NCI-H1436 treated with DMSO at 0.1 percent for 48 hours (cell line): Measurements from ENCODE around the gene LAMP1.
"Not testable (repeated sequence)": the region's sequence is repeated elsewhere in the genome, so short reads cannot be mapped to it uniquely, and the experiment has no call there.

ENCODE experiments used
- DNase-seq: peaks from one replicate; lab custom pipeline; 2025; lab: John Stamatoyannopoulos, UW

The LAMP1 gene

DNA sequence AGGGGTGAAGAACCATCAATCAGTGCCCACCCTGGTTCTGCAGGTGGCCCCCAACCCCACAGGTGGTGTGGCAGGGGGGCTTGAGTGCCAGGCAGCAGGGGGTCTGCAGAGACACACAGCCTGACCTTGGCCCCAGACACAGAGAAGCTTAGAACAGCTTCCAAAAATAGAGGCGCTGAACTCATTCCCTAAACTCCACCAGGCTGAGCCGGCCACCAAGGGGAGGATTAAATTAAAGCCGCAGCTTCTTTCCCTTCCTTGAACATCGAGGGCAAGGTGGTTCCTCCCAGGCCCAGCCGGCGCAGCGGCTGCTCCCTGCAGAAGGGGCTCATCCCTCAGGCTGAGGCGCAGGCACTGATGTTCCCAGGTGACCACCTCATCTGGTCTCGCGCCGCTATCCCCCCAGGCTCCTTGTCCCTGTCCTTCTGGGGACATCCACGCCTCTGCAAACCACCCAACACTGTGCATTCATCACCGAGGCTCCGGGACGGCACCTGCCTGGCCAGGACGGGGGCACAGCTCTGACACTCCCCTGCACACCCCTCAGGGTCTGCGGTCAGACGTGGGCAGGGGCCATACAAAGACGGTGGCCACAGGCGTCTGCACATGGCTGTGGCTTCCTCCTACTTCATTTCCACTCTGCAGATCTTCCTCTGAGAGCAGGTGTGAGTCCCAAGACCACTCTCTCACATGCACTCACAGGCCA, 30.9 kb downstream of the LAMP1 start:
- DNase-seq, result no peak

DNA sequence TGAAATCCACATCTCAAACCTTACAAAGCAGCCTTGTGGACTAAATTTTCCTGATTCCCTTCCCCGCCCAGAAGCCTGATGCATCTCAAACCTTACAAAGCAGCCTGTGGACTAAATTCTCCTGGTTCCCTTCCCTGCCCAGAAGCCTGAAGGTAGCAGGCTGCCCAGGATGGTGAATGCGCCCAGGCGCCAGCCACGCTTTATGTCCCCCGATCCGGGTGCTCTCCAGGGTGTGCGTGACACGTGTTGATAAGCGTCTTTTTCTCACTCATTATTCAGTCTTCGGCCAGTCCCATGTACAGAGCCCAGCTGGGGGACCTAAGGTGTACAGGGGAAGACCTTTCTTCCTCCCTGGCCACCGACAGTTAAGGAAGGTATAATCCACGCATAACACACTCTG, 31.8 kb downstream of the LAMP1 start:
- DNase-seq, result no peak

DNA sequence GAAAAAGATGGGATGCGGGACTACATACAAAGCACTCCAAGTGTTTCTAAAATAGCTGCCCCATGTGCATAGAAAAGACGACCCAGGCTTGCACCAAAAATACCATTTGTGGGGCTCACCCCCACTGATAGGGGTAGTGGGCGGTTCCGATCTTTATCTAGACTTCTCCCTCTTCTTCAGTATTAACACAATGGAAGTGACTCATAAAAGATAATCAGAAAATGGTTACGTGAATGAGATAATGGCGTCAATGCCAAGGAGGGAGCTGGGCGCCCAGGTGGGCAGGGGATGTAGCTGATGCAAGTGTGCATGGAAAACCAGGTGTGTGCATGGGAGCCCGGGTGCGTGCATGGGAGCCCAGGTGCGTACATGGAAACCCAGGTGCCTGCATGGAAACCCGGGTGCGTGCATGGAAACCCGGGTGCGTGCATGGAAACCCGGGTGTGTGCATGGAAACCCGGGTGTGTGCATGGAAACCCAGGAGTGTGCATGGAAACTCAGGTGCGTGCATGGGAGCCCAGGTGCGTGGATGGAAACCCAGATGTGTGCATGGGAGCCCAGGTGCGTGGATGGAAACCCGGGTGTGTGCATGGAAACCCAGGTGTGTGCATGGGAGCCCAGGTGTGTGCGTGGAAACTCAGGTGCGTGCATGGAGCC, 32.7 kb downstream of the LAMP1 start:
- DNase-seq, result no peak

DNA sequence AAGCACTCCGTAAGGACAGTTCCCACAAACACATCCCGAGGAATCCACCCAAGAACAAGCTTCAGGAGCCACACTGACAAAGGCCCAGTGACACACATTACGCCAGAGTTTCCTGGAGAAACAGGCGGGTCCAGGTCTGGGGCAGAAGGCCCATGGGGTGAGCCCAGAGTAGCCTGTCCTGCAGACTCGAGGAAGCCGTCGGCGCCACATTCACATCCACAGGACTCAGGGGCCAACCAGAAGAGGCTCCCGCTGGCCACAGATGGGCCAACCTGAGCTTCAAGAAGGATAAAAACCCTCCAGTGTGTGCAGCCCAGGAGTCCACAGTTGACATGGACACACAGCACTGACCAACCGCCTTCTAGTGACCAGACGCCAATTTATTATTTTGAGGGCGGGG, 35.6 kb downstream of the LAMP1 start:
- no peak for DNase-seq

DNA sequence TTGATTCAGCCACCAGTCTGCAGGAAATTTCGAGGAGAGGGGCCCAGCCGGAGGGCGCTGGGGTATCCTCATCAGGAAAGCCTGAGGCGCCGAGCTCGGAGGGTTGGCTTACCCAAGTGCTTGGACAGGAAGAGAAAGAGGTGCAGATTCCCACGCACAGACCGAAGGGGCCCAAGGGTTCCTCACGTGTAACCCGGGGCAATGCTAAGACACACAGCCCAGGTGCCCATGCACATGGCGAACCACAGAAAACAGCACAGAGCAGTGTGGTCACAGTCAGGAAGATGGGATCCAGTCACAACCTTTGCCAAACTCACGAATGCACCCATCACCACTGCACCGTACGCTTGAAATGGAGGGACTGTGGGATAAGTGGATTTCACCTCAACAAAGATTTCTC, 36.0 kb downstream of the LAMP1 start:
- DNase-seq, result no peak

DNA sequence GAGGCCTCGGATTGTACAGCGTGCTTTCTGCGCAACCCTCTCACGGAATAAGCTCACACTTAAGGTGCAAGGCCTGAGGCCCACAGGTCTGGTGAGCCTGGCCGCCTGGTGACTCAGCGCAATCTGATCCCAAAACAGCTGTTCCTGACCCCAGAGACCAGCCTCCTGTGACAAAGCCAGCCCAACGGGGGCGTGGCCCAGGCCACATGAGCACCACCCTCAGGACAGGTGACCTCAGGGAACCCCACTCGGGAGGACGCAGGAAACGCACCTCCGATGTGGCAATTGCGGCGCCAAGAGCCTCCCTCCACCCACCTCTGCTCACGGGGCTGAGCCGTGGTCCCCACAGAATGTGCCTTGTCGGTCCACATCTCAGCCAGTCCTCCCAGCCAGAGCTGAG, 40.5 kb downstream of the LAMP1 start:
- no peak for DNase-seq

DNA sequence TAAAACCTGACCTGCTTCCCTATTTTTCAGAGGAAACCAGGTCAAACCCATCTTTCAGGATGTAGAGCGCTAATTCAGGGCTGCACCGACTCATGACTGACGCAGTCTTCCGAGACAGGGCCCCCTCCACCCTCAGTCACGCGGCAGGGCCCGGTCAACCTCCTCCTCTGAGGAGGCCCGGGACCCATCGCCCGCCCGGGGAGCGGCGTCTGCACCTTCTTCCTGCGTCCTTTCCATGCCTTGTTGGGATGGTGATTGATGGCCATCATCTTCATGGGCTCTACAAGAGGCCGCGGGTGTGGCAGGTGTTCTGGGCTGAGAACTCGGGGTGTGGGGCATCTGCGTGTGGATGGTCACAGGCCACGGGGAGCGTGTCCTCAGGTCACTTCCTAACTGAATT, 40.9 kb downstream of the LAMP1 start:
- no peak for DNase-seq

DNA sequence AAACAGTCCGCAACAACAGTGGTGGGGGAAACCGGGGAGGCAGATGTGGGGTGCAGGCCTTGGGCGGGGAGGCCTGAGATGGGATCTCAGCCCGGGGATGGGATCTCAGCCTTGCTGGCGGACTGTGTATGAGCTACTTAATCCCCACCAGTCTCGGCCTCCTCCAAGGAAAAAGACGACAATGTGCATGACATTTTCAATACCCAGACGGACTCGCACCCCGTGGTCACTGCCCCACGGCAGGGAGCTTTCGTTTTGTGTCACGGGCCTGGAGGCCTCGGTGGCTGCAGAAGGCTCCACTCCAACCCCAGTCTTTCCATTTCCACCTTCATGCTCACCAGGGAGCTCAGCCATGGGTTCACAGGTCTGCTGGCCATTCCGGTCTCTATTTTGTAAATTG, 41.4 kb downstream of the LAMP1 start:
- DNase-seq, result no peak

DNA sequence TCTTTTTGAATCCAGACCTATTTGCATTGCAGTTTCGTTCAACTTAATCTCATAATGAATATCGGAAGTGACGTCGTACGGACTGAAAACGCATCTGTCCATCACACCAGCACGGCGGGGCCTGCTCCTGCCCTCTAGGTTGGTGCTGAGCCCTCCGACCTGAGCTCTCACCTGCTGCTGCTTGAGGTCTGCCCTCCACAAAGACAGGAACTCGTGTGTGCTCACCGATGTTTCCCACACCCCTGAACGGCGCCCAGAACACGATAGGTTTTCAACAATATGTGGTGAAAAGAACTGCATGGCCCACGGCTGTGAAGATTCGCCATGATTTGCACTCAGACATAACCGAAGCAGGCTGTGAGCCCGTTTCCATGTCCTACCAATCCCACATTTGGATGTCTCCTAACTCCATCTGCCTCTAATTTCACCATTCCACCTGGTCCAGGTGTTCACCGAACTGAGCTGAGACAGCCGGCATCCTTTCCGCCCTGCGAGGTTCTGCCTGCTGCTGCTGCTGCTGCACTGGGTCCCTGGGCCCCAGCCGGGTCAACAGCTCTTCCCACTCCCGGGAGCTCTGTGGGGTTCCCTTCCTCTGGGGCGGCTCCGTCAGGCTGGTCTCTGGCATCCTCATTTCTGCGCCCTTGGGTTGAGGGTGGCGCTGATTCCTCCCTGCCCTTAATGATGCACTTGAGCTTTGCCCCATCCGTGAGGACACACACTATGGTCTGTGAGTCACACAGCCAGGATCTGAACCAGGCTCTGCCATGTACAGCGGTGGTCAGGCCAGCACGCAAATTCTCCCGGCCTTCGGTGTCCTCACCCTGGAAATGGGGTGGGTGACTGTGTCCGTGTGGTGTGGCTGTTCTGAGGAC, 46.0 kb downstream of the LAMP1 start:
- DNase-seq, result no peak

DNA sequence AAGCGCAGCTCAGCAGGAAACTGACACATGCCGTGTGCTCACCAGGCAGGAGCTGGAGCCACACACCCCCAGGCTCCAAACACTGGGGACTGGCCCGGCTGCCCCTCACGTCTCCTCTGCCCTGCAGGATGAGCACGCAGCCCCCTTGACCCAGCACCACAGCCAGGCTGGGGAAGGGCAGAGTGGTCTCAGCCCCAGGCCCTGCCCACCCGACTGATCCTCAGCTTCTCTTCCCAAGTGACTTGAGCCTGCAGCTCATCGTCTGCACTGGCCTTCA, 46.6 kb downstream of the LAMP1 start:
- DNase-seq, result no peak

DNA sequence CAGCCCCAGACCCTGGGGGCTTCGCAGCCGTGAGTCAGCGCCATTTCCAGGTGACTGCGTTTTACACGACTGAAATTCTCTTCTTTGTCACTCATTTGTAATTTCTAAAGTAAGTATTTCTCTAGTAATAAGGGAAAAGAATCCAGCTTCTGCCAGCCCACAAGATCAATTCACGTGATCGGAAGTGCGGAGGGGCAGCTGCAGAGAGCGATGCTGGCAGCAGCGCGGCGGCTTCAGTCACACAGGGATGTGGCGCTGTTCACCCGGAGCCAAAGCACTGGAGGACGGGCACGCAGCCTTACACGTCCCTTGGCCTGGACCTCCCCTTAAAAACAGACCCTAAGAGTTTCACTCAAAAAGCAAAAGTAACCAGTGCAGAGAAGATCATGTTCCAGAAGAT, 48.4 kb downstream of the LAMP1 start:
- DNase-seq, result no peak

DNA sequence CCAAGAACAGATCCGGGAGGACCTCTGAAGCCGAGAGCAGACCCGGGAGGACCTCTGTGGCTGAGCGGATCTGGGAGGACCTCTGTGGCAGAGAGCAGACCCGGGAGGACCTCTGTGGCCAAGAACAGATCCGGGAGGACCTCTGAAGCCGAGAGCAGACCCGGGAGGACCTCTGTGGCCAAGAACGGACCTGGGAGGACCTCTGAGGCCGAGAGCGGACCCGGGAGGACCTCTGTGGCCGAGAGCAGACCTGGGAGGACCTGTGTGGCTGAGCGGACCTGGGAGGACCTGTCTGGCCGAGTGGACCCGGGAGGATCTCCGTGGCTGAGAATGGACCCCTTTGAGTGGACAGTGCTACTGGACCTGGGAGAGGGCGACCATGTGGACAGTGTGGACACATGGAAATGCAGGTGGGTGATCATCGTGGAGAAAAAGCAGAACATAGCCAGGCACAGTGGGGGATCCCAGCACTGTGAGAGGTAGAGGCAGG, 50.7 kb downstream of the LAMP1 start:
- not testable (repeated sequence) for DNase-seq

DNA sequence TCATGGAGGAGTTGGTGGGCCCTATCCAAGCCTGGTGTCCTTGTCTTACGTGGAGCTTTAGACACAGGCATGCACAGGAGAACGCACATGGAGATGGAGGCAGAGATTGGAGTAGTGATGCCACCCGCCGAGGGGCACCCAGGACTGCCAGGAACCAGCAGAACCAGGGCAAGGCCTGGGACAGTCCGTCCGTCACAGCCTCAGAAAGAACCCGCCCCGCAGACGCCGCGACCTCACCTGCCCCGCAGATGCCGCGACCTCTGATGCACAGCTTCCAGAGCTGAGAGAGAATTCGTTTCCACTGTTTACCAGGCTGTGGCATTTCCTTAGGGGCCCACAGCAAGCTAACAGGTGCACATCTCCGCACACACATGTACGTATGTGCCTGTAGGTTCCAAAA, 51.6 kb downstream of the LAMP1 start:
- no peak for DNase-seq

DNA sequence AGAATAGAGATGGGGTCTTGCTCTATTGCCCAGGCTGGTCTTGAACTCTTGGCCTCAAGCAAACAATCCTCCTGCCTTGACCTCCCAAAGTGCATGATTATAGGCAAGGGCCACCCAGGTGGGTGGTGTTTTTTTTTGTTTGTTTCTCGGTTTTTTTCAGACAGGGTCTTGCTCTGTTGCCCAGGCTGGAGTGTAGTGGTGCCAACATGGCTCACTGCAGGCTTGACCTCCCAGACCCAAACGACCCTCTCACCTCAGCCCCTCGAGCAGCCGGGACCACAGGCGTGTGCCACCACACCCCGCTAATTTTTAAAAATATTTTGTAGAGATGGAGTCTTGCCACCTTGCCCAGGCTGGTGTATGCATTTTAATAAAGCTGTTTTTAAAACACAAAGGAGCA, 52.0 kb downstream of the LAMP1 start:
- DNase-seq, result no peak

DNA sequence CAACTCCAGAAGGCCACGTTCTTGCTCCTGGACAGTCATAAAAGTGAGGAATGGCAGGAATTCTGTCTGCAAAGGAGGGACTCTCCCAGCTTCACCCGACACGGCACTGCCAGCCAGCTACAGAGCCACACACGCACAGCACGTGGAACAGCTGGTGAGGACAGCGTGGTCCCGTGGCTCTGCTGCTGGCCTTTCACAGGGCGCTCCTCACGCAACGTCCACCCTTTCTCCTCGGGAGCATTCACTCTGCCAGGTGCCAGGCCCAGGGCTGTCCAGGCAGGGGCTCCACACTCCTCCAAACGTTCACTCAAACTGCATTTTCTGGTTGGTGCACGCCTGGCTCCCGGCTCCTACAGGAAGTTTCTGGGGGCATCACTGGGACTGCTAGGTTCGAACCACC, 52.5 kb downstream of the LAMP1 start:
- no peak for DNase-seq

DNA sequence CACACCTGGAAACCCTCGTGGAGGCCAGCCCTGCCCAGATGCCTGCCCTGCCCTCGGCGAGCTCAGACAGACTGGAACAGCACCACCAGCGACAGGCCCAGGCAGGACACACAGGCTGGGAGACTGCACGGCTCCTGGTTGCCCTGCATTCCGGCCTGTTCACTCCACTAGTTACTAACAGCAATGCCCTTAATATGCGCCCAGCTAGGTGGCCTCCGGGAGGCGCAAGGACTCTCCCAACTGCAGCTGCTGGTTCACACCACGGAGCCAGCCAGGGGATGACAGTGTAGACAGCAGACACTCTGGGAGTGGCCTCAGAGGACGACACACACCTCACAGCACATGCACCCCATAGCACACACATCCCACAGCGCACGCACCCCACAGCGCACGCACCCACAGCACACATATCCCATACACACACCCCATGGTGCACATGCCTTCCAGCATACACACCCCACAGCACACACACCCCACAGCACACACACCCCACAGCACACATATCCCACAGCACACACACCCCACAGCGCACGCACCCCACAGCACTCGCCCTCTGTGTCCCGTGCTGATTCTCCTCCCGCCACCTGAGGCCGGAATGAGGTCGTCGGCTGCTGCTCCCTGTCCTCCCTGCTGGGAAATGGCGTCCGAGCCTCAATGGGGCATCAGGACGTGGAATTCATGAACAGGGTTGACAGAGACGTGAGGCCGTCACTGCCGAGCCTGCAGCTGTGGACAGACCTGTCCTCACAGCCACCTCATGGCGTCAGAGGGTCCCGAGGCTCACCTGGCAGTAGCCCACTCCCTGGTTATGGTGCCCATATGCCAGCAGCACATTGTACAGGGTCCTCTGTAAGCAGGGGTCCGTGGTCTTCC, 53.3 kb downstream of the LAMP1 start:
- no peak for DNase-seq

DNA sequence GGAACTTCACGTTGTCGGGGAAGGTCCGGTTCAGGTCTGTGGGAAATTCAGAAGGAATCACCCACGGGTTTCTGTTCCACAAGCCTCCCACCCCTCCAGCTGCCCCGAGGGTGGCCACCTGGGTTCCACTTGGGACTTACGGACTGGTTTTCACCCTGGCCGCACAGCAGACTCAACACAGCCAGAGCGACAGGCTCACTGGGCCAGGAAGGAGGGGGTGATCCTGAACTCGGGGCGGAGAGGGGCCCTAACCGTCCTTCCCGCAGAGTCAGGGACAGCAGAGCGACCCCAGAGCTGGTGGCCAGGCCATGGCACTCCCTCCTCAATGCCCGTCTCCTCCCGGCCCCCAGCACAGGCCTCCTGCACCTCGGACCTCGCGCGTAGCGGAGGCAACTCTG, 53.9 kb downstream of the LAMP1 start:
- no peak for DNase-seq

DNA sequence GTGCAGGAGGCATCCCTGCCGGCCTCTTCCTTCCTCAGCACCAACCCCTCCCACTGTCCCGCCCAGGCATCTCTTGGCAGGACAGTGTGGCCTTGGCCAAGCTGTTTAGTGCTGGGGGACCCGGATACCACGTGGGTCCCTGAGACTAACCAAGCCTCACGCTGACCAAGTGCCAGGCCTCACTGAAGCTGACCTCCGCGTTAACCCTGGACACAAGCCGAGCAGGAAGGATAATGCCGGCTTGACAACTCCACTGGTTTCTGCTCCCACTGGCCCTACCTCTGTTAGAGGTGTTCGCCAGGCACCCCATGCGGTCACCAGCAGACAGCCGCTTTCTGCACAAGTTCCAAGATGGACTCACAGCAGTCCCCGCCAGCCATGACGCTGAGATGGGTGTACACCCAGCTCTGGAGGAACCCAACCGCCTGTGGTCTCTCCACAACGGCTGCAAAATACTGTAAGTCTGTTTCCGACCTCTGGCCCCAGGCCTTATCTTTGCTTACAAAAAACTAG, 54.5 kb downstream of the LAMP1 start:
- DNase-seq, result no peak

DNA sequence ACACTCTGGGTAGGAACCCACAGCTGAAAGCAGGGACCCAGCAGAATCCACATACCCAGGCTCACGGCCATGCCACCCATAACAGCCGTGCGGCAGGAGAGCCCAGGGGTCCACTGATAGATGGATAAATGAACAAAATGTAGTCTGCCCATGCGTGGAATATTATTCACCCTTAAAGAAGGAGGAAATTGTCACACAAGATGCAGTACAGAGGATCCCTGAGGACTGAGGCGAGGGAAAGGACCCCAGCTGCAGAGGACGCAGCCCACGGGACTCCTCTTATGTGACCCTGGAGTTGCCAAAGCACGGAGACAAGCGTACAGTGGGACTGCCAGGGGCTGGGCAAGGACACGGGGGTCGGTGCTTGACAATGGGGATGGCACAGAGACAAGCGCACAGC, 56.2 kb downstream of the LAMP1 start:
- no peak for DNase-seq

DNA sequence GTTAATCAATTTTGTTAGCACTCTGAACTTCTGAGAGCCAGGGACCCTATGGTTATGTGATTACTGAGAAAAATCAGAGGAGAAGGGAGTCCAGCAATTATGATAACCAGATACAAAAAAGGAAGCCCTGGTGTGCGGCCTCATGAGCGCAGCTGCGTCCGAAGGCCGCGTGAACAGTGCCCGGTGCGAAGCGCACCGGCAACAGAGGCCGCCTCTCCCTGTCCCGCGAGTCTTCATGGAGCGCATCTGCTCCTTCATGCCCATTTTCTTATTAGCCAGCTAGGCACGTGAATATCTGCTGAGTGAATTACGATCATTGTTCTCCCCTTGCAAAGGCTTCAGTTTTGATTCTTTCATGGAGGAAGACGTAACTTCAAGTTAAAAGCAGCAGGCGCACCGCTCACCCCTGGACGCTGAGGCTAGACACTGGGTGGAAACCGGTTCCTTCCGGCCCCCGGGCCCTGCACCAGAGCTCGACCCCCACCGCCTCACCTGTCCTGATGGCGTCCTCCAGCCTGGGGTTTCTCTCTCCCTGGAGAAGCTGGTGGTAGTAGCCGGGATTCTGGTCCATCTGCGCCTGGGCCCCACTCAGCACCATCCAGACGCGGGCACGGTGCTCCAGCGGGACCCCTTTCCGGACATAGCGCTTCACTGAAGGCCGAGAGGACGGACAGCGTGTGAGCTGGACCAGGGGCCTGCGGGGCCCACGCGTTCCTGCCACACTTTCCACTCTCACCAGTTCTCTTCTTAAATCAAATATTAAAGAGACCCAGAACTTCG, 58.0 kb downstream of the LAMP1 start:
- no peak for DNase-seq

DNA sequence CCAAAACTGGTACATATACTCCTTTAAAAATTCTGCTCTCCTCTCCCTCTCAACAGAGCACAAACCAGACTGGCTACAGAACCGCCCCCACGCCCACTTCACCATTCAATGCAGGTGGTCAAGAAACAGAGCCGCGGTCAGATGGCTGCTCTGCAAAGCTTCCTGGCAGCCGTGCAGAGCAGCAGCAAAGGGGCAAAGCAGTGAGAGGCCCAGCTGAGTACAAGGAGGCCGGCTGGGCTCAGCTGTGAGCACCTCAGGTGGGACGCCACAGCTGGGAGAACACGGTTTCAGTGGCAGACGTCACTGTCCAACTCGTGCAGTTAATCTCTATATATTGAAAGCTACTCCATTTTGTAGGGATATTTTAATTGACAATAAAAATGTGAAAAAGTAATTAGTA, 58.6 kb downstream of the LAMP1 start:
- no peak for DNase-seq
